ENCODE measurements around the gene KCNH5.

The KCNH5 gene

DNA sequence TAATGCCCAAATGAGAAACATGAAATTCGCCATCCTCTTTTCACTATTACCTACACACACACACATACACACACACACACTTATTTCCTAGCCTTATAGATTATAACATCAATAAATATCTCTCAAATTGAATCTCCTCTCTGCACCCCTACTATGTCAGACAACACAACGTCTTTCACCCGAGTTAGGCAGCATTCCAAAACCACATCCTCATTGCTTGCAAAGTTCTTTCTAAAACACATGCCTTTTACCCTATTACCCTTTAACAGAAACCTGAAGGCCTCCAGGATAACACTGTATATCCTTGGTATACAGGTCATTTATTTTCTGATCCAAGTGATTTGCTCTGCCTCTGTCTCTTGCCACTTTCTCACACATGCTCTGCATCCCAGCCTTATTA lies 56.3 kb downstream of the KCNH5 start:
- no peak for DNase-seq (ENCODE audit: low spot score)

DNA sequence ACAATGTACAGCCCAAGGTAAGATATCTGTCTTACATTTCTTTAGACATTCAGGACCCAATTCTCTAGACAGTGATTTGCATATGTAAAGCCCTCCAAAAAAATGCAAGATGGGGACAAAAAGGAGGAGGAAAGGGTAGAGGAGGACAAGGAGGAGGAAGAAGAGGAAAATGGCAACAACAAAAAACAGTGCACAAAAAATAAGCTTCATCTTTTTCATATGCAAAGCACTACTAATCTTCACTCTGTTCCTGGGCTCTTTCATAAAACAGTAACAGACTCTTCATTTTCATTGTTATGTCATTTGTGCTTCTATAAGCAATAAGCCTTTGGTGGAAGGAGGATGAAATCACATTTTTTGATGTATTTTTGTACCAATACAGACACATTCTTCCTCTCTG lies 61.4 kb downstream of the KCNH5 start:
- no peak for DNase-seq (ENCODE audit: low spot score)

DNA sequence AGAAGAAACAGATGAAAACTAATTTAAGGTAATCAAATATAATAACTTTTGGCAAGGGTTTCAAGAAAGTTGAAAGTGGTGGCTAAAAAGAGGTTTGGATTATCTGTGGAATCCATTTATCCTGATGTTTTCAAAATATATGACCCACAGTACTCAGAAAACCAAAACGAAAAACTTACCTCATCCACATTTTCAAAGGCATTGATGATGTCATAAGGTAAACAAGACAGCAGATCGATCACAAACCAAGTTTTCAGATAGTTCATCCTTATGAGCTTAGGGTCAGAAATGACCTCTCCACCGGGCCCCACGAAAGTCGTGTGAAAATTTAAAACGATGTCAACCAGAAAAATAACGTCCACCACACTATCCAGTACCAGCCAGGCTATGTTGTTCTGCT lies 64.6 kb downstream of the KCNH5 start:
- DNase-seq (ENCODE audit: low spot score) = no peak

DNA sequence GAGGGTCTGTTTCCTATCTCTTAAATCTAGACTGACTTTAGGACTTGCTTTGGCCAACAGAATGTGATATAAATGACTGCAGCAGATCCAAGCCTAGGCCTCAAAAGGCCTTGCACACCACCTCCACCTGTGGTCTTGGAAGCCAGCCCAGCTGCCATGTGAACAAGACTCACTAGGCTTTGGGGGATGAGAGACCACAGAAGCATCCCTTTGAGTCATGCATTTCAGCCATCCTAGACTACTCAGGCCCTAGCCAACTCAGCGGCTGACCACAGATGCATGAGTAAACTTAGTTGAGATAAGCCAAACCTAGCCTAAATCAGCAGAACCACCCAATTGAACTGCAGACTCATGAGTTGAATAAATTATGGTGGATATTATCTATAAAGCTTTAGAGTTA lies 87.7 kb downstream of the KCNH5 start:
- DNase-seq (ENCODE audit: low spot score) = no peak

DNA sequence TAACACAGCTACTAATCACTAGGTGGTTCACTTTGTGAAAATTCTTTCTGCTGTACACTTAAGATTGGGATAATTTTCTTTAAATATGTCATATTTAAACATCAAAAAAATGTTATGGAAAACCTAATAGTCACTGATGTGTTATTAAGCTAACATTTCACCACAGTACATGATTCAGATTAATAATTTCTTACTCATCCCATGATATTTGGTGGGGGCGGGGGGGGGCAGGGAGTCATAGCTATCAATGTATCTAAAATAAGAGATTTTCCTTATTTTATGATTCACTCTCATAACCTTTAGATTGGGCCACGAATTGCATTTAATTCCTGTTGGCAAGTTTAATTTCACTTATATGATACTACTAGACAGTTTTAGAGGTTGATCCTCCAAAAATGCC lies 88.8 kb downstream of the KCNH5 start:
- DNase-seq (ENCODE audit: low spot score) = no peak

DNA sequence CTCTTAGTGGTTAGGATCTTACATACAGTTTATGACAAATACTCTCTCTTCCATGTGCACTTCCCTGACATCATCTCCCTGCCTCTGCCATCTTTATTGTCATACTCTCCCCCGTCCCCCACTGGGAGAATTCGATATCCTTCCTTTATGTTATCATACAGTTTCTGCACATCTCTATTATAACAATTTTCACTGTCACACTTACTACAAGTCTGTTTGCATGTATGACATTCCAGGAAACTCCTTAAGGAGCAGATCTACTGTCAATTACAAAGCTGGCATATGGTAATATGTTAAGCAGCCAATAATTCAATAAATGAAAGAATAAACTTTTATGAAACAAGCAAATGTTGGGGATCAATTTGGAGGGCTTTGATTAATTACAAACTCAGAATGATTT lies 91.1 kb downstream of the KCNH5 start:
- DNase-seq (ENCODE audit: low spot score) = no peak

DNA sequence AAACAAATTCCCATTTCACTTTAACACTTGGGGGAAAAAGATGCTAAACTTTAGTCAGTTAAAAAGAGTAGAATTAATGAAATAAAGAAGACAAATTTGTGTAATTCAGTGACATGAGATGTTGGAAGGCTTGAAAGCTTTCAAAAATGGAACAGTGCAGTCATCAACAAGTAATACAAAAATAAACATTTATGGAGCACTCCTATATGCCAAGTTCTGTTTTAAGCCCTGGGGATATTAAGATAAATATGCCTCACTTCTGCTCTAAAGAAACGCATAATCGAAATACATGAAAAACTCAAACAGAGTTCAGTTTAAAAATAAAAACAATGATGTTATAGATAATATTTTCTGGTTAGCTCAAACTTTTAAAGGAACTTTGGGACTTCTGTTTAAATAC lies 93.0 kb downstream of the KCNH5 start:
- DNase-seq (ENCODE audit: low spot score) = no peak

DNA sequence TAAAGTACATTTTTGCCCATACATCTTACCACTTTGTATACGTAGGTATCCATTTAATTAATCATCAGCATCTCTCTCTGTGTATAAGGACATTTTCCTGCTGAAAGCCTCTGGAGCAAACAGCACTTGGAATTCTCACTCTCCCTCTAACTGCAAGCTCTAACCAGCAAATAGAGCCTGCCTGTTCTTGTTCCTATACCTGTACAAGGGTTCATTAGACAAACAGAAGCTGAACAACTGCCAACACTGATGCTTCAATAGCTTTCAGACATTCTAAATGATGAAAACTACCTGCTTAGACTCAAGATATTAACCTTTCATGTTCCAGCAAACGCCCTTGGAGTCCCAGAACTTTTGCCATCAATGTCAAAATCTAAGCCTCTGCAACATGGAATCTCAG lies 98.0 kb downstream of the KCNH5 start:
- no peak for DNase-seq (ENCODE audit: low spot score)

DNA sequence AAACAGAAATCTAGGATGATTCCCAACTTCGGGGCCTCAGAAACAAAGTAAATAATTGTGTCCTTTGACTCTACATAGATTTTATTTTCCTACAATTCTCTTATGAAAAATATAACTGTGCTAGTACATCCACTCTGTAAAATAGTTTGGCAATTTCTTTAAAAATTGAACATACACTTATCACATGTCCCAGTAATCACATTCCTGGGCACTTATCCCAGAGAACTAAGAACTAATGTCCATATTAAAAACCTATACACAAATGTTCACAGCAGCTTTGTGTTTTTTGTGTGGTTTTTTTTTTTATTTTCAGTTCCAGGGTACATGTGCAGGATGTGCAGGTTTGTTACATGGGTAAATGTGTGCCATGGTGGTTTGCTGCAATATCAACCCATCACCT lies 99.0 kb downstream of the KCNH5 start:
- no peak for DNase-seq (ENCODE audit: low spot score)

DNA sequence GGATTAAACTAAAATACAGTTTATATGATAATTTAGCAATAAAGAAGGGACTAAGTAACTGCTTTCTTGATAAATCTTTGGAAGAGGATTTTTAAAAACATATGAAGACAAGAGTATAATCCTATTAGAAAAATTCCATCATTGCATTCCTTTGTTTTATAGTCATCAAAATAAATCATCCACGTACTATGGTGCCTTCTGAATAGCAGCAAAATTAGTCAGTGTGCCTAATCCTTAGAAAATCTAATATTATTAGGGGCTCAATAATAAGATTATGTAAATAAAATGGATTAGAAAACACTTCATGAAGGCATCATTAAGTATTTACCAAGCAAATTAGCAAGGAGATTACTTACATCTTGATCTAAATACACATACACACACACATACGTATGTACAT lies 102.1 kb downstream of the KCNH5 start:
- DNase-seq (ENCODE audit: low spot score) = no peak

DNA sequence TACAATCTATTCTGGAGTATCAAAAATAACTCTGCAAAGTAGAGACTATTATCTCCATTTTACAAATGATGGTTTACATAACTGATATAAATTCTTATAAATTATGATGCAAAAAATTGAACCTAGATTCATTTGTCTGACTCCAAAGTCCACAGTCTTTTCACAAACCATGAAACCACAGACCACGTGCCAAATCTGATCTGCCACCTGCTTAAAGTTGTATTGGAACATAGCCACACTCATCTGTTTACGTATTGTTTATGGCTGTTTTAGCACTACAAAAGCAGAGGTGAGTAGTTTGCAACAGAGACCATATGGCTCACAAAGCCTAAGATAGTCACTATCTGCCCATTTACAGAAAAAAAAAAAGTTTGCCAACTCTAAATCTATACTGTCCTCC lies 105.3 kb downstream of the KCNH5 start:
- DNase-seq (ENCODE audit: low spot score) = no peak

DNA sequence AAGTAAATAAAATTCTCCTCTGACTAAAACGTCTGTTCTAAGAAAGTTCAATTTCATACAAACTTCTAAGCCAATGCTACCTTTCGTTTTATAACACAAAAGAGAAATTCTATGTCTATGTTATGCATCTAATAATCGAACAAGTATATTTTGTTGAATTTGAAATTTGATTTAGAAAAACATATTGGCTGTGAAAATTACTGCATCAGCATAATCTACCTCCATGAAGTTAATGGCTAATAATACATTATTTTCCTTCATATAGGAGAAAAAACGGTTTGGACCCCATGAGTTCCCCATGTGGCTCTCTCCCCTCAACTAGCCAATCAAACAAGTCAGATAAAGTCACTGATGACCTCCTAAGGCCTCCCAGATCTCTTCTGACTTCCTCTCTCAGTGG lies 106.5 kb downstream of the KCNH5 start:
- no peak for DNase-seq (ENCODE audit: low spot score)

DNA sequence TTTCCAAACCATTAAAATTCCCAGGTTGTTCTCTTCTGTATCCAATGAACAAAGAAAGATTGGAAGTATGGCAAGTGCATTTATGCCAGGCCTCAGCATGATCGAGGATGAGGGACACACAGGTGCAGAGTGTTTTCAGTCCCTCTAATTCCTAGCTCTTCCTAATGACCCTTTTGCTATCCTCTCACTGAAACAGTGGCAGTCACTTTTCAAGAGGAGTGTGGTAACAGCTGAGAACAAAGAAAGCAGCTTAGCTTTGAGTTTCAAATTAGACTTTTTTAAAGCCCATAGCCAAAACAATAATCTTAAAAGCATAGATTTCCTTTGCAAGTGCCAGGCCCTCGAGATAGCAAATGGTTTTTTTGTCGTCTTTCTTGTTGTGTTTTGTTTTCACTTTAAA lies 110.8 kb downstream of the KCNH5 start:
- DNase-seq (ENCODE audit: low spot score) = no peak

DNA sequence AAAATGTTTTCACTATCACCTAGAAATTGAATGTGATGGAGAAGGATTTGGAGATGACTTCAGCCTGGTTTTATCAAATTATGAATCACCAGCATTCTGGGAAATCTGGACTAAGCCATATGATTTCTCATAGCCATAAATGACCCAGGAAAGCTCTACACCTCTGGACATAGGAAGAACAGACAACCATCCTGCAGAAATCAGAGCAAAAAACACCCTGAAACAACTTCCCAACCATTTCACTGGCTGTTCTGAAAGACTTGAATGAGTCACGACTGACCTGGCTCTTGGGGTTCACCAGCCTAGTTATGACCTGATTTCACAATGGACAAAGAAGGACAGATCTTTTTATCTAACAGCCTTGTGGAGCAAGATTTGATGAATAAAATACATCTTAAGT lies 123.8 kb downstream of the KCNH5 start:
- DNase-seq (ENCODE audit: low spot score) = no peak

DNA sequence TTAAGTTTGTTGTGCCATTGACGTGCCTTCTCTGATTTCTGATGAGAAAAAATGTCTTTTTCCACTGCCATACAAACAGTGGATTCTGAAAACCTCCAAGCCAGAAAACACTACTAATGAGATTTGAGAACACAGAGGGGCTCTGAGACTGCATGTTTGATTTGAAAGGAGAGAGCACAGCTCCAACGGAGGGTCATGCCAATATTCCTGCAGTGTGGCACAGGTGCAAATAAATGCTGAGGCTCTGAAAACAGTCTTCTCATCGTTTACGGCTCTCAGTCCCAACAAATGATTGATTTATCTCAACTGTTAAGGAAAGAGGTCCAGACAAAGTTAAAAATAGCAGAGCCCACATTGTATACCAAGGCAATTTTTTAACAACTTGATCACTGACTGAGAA lies 128.7 kb downstream of the KCNH5 start:
- no peak for DNase-seq (ENCODE audit: low spot score)

DNA sequence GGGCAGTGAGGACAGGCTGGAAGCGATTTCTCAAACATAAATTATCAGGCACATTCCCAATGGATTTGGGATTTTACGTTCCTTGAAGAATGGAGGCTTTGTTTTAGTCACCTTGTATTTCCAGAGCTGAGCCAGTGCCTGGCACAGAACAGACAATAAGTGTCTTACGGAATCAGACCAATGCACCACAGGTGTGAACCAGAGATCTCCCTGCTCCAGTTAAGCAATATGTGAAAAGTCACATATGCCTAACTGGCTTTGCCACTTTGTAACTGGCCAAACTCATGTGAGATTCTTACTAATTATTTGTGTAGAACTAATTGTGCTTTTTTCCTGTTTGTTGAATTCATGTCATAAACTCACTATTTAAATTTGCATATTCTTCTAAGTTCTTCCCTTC lies 130.4 kb downstream of the KCNH5 start:
- no peak for DNase-seq (ENCODE audit: low spot score)

DNA sequence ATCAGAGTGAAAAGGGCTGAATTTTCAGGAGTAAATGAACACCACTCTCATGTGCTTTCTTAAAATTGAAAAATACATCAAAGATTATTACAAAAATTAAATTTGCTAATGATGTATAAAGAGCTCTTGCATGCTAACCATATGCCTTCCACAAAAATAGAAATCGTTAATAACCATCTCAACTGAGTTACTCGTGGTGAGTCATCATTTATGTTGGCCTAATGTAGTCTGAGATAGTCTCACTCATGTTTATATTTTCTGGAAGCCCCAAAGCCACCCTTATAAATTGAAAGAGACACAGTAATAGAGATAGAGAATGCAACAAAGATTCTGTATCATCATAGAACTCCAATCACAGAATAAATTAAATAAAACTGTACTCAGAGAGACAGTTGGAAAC lies 131.2 kb downstream of the KCNH5 start:
- DNase-seq (ENCODE audit: low spot score) = no peak

DNA sequence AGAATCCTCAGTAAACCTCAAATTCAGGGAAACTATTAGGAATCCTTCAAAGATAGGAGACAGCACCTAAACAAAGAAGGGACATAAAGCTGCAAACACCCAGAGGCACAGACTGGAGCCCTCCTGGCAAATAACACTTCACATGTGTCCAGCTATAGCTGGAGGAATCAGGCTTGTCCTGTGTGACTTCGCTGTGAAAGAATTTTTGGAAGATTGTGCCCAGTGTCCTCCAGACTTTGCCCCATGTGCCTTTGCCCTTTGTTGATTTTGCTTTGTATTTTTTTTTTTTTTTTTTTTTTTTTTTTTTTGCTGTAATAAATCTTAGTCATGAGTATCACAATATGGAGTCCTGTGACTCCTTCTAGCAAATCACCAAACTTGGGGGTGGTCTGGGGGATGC lies 136.8 kb downstream of the KCNH5 start:
- no peak for DNase-seq (ENCODE audit: low spot score)

DNA sequence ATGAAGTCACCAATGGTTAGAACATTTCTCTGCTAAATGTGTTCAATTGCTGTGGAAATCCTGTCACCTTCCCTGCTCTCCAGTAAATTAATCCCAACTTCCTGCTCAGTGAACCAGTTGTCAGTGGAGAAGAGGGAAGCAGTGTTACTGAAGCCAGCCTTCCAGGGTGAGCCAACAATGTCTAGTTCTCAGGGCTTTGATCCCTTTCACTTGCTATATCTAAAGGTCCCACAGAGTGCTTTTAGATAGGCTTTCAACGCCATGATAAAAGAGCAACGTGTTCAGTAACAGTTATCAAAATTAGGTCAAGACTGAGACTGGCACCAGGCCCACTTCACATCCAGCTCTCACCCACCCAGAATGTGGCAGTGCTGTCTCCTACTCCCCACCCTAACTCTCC lies 139.7 kb downstream of the KCNH5 start:
- DNase-seq (ENCODE audit: low spot score) = no peak

DNA sequence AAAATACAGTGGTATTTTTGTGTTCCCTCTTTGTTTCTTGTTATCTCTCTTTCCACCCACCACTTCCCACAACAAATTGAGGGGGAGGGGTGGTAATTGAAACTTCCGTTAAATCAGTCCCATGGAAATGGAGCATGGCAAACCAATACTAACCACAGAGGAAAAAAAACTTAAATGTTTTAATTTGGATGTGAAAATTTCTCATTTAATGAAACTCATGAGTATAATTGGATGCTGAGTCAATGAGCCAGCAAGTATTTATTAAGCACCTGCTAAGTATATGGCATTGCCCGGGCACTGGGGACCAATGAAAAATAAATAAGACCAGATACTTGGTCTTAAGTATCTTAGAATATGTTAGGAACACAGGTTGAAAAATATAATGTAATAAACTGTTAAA lies 147.5 kb downstream of the KCNH5 start:
- no peak for DNase-seq (ENCODE audit: low spot score)

DNA sequence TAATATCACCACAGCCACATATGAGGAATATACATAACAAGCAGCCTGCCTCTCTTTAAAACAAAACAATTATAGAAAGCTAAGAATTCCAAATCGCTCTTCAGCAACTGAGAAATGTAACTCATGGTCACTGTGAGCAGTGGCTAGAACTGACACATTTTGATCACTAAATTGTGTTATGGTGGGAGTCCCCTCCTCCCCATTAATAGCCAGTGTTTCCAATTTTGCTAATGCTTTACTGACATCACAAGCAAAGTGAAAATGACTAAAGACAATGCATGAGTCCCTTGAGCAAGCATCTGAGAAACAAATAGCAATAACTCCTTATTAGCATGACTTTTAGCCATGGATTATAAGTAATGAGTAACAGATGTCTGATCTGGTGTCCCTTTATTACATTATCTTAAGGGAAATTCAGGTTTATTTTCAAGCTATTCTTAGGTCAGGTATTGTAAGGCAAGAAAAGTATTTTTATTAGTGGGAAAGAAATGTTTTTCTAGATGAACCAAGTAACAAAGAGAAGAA lies 148.3 kb downstream of the KCNH5 start:
- no peak for DNase-seq (ENCODE audit: low spot score)

DNA sequence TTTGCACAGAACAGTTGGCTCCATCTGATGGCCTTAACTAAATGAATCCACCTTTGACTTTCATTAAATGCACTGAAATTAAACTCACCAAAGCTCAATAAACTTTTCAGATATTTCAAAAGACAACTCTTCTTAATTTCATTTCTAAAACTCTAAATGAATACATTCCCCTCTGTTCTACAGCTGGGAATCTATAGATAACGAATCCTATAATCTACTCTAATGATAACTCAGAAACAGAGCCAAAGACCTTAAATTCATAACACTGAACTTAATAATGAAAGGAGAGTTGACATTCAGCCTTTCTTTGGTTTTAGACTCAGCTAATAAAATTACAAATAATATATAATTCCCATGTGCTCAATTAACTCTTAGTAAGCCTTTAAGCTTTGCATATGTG lies 150.5 kb downstream of the KCNH5 start:
- DNase-seq (ENCODE audit: low spot score) = no peak

DNA sequence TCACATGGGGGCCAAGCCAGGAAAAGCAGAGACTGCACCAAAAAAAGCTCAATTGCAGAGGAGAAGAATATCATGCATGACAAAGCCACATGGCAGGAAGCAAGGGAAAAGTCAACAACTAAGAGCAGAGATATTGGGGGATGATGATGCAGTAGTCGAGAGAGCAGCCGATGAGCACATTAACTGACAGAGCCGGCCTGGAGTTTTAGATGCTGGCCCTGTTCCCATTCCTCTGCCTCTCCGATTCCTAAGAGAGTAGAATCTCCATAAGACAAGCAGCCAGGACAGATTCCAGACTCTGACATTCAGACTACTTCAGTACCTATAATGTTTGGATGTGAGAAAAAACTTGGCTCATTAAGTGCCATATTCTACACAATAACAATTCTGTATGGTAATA lies 155.9 kb downstream of the KCNH5 start:
- no peak for DNase-seq (ENCODE audit: low spot score)

DNA sequence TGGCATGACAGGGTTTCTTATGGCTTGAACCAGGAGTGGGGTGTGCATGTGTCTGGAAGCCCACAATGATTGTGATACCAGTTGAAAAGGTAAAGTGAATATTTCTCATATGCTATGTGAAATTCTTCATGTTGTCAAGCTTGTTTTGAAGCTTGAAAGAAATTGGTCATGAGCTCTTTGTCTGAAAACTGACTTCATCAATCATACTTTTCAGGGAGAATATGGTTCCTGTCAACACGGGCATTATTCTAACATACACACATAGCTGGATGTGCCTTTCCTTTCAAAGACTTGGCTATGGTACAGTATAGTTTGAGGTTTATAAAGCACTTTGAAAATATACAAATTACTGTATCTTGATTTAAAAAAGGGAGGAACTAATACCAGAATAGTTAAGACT lies 158.8 kb downstream of the KCNH5 start:
- DNase-seq (ENCODE audit: low spot score) = no peak

DNA sequence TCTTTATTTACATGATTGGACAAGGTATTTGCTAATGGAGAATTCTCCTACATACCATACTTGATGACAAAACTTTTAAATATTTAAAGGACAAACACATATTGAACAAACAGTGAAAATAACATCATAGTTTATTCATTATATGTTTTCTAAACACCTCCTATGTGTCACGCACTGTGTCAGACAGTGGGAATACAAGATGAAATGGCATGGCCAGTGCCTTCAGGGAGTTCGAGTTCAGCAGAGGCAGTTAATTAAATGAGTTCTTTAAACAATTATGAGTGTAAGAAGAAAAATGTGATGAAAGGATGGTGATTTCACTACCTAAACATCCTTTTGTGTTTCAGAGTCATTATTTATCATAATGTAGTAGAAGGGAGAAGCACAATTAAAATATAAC lies 159.8 kb downstream of the KCNH5 start:
- DNase-seq (ENCODE audit: low spot score) = no peak
